ENCODE results near the gene CXXC5.

The CXXC5 gene

DNA sequence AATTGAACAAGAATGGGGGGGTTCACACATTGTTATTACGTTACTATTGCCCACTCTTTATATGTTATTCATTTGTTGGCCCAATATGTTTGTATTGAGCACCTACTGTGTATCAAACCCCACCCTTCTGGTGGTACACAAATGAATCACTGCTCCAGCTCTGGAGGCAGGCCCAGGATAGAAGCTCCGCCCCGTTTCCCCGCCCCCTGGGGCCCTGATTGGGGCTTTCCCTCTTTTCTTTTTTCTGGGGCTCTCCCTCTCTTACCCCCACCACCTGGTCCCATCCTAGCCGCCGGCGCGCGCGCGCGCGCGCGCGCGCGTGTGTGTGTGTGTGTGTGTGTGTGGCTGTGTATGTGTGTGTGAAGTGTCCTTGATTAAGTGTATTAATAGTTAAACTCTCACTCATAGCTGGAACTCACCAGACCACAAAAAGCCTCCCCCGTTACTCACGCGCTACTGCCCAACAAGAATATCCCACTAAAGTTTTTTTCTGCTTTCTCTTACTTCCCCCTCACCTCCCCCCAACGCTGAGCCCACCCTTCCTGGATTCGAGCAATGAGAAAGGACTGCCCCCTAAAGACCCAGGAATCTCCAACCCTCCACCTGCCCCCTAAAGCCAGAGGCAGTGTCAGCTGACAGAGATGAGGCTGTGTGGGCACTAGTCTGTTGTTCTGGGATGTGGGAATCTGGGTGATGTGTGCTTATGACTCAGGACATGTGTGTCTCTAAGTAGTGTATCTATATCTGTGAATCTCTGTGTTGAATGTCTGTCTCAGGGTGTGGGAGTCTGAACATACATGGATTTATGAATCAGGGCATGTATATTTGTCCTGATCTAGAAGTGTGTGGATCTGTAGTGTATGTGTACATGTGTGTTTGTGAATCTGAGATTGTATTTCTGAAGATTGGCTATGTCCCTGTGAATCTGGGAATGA is 4.0 kb downstream of the CXXC5 start:
- DNase-seq: peak; percentile 57 to 79

GRCh38 chr5:139652788-139653241 is 4.7 kb downstream of the CXXC5 start:
- DNase-seq: no peak

DNA sequence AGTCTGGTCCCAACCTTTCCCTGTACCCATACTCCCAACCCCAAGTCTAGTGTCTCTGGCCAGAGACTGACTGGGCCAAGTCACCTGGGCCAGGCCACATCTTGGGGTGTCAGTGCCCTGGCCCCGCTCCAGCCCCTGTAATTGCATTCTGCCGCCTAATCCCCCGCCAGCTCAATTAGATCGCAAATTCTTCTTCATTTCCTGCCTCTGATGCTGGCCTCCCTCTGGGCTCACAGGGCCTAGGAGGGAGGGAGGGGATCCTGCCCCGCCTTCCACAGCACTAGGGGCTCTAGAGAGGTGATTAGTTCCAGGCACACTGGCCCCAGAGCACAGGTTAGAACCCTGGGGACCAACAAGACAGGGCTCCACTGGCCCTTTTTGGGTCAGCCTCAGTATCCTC is 5.5 kb downstream of the CXXC5 start:
- DNase-seq: no peak

GRCh38 chr5:139654464-139654863 is 6.3 kb downstream of the CXXC5 start:
- DNase-seq: no peak

DNA sequence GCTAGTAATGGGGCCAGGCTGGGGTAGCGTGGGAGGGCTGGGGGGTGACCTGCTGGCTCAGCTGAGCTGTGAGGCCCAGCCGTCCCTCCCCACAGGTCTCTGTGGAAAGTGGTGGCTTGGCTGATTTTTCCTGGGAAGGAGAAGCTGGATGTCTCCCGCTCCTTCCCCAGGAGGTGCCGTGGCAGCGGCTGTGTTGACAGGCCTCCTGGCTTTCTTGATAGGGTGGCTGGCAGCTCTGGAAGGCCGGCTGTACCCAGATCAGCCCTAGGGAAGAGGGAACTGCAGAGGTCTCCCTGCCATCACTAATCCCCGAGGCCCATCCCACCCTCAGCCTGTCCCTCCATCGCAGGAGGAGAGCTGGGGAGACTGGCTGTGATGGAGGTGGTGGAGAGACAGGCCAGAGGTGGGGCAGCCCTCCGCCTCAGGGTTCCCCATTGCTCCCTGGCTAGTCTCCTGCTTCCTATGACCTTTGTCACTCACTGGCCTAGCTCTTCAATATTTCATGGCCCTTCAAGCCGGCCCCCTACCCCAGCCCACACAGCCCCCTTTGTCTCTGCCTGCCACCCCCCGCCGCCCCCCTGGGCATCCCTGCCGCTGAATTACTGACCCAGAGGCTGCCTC is 6.8 kb downstream of the CXXC5 start:
- DNase-seq: peak in 1 of 2 experiments; percentile 51

DNA sequence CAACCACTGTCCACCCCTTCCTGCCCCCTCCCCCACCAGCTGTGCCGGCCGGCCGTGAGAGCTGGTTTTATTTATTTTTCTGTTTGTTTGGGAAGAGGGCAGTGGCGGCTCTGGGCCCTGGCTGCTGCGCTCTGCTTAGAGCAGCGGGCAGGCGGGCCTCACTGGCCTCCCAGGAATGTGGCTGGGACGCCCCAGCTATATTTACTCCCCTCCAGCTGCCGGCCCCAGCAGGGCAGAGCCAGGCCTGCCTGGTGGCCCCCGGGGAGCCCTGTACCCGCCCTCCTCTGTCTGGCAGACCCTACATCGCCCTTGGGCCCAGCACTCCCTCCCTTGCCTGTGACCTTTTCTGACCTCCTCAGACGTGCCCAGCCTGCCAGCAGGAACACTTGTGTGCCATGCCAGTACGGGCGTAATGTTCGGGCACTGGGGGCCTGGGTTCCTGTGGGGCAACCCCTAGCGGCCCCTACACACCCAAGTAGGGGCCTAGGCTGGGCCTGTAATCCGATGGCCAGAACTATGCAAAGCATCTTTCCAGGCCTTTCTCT is 7.7 kb downstream of the CXXC5 start:
- peak in 1 of 2 experiments; percentile 32 for DNase-seq

- no peak for DNase-seq
Measured at GRCh38 chr5:139657363-139658321, 9.5 kb downstream of the CXXC5 start.

DNA sequence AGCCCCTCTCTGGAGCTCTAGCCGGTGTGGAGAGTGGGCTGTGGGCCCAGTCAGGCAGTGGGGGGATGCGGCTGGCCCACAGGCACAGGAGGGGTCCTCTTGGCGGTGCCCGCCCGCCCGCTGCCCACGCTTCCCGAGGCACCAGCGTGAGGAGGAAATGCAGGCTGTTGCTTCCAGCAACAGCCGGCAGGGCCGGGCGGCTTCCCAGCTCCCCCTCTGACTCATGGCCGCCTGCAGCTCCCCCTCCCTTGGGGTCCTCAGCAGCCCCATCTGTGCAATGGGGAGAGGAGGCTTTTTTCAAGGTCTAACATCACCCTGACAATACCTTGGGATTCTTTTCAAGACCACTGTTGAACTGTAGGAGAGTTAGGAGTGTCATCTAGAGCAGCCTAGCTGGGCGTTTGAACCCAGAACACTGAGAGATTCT is 10.4 kb downstream of the CXXC5 start:
- no peak for DNase-seq

- no peak for DNase-seq
Measured at GRCh38 chr5:139658928-139659667, 10.9 kb downstream of the CXXC5 start.

GRCh38 chr5:139659695-139660101 is 11.5 kb downstream of the CXXC5 start:
- no peak for DNase-seq

DNA sequence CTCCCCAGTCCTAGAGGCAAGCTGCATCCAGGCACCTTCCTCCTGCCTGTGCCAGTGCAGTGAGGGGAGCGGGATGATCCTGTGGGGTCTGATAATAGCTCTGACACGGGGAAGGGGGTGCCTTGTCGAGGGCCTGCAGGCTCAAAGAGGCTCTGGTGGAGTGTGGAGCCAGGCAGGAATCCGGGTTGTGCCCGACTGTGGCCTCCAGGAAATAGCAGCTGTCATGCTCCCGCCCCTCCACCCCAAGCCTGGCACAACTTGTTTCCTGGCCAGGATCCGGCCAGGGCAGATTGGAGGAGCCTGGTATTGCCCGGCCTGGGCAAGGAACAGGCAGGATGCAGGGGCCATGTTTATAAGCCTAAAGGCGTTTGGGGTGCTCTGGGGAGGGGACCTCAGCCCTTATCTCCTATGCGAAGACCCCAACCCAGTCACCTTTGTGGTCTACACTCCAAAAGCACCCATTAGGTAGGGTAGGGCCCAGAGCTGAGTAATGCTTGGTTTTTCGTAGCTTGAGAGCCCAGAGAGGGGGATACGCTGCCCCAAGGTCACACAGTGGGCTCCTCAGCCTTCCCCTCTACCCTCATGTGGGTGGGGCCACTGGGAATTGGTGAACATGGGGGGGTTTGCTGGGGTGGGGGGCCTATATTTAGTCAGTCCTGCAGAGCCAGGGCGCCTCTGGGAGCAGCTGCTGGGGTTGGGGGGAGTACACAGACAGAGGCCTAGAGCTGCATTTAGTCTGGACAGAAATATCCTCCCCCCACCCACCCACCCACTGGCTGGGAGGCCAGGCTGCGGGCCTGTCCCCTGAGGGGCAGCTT is 12.2 kb downstream of the CXXC5 start:
- DNase-seq: peak in 1 of 2 experiments; percentile 44

DNA sequence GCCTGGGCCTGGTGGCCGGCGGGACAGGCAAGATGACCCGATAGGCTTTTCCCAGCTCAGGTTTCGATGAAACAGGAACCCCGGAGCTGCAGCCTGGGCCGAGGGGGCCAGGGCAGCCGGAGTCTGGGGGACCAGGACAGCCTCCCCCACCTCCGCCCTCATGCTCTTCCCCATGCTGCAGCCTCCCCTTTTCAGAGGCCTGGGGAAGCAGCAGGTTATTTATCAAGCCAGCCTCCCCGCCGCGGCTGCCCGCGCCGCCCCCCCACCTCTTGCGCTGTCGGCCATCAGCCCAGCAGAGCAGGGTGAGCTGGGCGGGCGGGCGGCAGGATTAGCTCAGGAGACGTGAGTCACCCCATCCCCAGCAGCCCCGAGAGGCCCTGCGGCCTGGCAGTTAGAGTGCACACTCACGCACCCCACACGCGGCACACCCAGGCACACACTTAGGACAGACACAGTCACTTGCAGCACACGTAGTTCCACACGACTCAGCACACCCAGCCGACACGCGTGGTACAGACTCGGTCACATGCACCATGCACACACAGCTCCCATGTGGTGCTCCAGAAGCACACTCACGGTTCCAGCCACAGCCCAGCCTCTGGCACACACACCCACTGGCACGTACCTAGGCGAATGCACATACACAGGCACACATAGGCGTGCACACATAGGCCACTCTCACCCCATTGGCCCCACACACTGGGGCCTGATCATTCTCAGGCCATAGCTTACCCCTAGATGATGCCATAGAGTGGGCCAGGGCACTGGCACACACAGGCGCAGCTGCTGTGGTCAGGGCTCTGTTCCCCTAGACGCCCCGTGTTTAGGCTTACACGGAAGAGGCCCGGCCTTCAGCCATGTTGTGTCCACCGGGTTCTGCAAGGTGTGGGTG is 13.0 kb downstream of the CXXC5 start:
- DNase-seq: no peak

DNA sequence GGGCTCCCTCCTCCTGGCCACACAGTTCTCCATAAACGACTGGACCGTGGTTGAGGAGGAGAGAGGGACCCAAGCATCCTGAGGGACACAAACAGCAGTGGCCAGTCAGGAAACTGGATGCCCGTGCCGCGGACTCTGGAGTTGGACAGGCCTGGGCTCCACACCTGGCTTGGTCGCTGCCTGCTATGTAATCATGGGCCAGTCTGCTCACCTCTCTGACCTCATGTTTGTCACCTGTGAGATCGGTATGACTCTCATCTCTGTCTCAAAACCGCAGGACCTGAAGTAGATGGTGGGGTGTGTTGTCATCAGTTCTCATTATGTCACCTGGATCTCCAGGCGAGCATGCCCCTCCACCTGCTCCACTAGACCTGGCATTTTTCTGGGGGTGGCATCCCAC is 14.5 kb downstream of the CXXC5 start:
- DNase-seq: no peak

DNA sequence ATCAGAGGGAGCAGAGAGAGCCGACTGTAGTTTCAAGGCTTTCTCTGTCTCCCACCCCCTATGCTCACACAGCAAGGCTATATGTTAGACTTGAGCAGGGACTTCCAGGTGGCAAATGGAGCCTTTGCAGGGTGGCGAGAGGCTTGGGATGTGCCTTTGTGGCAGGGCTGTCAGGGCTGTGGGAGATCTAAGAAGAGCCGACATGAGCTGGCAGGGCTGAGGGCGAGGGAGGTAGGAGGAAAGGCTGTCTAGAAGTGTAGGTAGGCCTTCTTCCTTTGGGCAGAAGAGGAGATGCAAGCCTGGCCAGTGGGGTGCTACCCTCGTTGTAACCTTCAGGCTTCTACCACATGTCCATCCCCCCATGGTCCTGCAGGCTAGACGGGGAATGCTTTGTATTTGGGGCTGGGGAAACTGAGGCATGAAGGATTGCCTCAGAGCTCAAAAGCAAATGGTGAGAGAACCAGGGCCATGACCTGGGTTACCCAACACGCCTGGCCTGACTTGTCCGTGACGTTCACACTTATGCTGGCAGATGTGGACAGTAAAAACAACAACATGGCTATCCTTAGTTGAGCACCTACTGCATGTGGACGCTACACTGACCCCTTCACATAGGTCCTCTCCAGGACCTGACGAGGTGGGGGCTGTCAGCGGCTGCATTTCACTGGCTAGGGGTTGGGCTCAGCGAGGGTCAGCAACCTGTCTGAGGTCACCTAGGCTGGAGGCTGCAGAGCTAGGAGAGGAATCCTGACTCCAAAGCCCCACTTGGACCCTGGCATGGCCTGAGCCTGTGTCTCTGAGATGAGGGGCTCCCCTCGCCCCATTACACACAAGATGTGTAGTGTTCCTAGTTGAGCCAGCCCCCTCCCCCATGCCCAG is 15.3 kb downstream of the CXXC5 start:
- DNase-seq: no peak

GRCh38 chr5:139664086-139664693 is 16.0 kb downstream of the CXXC5 start:
- DNase-seq: no peak

- DNase-seq: no peak
Measured at GRCh38 chr5:139664727-139665351, 16.7 kb downstream of the CXXC5 start.

DNA sequence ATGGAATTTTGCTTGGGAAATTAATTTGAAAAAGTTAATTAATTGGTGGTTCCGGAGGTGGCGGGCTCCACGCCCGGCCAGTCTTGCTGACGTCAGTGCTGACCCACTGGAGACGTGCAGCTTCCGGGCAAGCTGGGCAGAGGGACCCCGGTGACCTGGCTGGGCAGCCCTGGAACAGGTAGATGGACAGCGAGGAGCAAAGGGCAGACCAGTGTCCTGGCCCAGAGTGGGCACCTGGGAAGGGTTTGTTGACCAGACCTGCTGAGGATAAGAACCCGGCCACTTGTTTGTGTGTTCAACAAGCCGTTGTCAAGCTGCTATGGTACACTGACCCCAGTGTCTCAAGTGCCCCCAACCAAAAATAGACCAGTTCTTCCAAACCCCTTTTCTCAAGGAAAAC is 17.5 kb downstream of the CXXC5 start:
- no peak for DNase-seq

DNA sequence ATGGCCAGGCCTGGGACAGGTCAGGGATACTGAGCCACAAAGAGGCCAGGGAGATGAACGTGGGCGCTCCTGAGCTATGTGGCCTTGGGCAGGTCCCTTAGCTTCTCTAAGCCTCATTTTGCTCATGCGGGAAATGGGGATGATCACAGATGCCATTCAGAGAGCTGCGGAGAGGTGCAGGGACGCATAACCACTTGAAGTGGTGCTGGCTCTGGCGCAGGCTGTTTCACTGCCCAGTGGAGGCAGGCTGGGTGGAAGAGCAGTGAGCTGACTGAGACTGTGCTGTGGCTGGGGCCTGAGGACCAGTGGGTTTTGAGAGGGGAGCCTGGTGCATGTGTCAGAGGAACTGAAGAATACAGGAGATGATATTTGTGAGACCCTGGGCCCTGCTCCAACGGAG is 18.4 kb downstream of the CXXC5 start:
- no peak for DNase-seq
